Thyroid gland (tissue), 4 donors: ENCODE measurements around the gene KLHL25.

Experiments
- CTCF ChIP-seq, 6 experiments: fragments of 200-600 bp in 3 of 6; fragments of 450-650 bp in 3 of 6; sonication (generic) in 3 of 6; IDR thresholded peaks; one replicate each; pipeline ENCODE4 v1.5.1; 2016 to 2019; ENCODE audit warnings: antibody characterized with exemption in 6 of 6, mild to moderate bottlenecking in 2 of 6, inconsistent platforms in 1 of 6, moderate library complexity in 1 of 6
- POLR2A ChIP-seq, 2 donors: fragments of 450-650 bp; IDR thresholded peaks; one replicate each; pipeline ENCODE4 v1.6.1; 2017; ENCODE audit warnings: antibody characterized with exemption in 2 of 2, mild to moderate bottlenecking in 2 of 2, moderate library complexity in 1 of 2

- TF ChIP-seq CTCF (IDR thresholded peaks at IDR 0.05): no peak
- no peak for TF ChIP-seq POLR2A (IDR thresholded peaks at IDR 0.05)
Measured at GRCh38 chr15:85767785-85768529, 26.8 kb downstream of the KLHL25 start.
